Testis (tissue), 3 donors: Measurements from ENCODE around the gene SRXN1. TPM values are rescaled to one million over a fixed set of nuclear protein-coding genes. Genes with fewer than 3 reads are reported as not detected.
A peak's percentile ranks its signal among the peaks of the same experiment; 100 is the strongest.

Experiments used
- DNase-seq: peaks from one replicate; pipeline ENCODE4 v3.0.0-alpha.2; 2019
- H3K27ac ChIP-seq, 2 donors: fragments of 200-600 bp; sonication (generic); one replicate each; pipeline ENCODE4 v1.5.1; 2019
- H3K27me3 ChIP-seq: fragments of 200-600 bp; sonication (generic); one replicate; pipeline ENCODE4 v1.5.1; 2019
- H3K36me3 ChIP-seq: fragments of 200-600 bp; sonication (generic); one replicate; pipeline ENCODE4 v1.5.1; 2017; ENCODE audit warnings: low read depth; ENCODE audit errors: missing control alignments
- H3K4me1 ChIP-seq: fragments of 200-600 bp; sonication (generic); one replicate; pipeline ENCODE4 v1.5.1; 2019
- H3K4me3 ChIP-seq, 2 donors: fragments of 200-600 bp; sonication (generic); one replicate each; pipeline ENCODE4 v1.5.1; 2017 to 2019
- H3K9me3 ChIP-seq: fragments of 200-600 bp; sonication (generic); one replicate; pipeline ENCODE4 v1.5.1; 2017
- POLR2A ChIP-seq: fragments of 450-650 bp; IDR thresholded peaks from one replicate; pipeline ENCODE4 v1.6.1; 2017; ENCODE audit warnings: antibody characterized with exemption, mild to moderate bottlenecking, moderate library complexity
- WGBS, 2 donors: methylation state at CpG; one replicate each; pipeline ENCODE4 v1.1.5; 2018; 5-methylcytosine and 5-hydroxymethylcytosine counted together
- intact Hi-C: fragments of 100-400 bp; cut with DNase I; formaldehyde crosslinking; loops from one replicate; pipeline ENCODE4 v1.15.1; 2023; ENCODE audit warnings: low total_unique reads
- polyA plus RNA-seq: library from polyadenylated mRNA; stranded (reverse); fragments of 350-450 nt; fragmentation: Illumina TruSeq; extraction: RNeasy Lipid Tissue Mini Kit (QIAGEN cat#74804); gene quantifications from one replicate; pipeline ENCODE4 v1.2.3, GENCODE V29; 2014; ENCODE audit warnings: low read depth, low replicate concordance; ENCODE audit not compliant: insufficient read depth
- total RNA-seq, 2 donors: library from RNA; depleted of rRNA; stranded (reverse); fragments of >200 nt; gene quantifications; one replicate each; pipeline ENCODE4 v1.2.3, GENCODE V29; 2016
- TF ChIP-seq, protein P1 (sequence below), 3 experiments: fragments of 450-650 bp in 2 of 3; fragments of 200-600 bp in 1 of 3; sonication (generic) in 1 of 3; IDR thresholded peaks; one replicate each; pipeline ENCODE4 v1.5.1; 2016 to 2019; ENCODE audit warnings: antibody characterized with exemption in 3 of 3, mild to moderate bottlenecking in 2 of 3, moderate library complexity in 1 of 3

Gene SRXN1
- total and polyA plus RNA-seq, 3 donors from 2014 or later: 20.6 to 29.8 (median 26.9) TPM

DNA sequence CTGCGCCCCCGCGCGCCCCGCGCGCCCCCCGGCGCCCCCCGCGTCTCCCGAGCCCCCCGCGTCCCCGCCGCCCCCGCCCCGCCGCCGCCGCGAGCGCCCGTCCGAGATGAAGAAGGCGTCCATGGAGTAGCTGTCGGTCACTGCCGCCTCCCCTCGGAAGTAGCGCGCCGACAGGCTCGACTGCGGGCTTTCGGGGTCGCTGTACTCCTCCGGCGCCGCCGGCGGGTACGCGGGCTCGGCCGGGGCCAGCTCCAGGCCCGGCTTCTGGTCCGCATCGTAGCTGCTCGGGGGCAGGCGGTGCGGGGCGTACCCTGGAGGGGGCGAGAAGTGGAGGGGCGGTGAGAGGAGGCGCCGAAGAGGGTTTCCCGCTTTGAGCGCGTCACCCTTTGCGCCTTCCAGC lies 11.2 kb upstream of the SRXN1 start:
- intact Hi-C loops: no loop called here
- Histone ChIP-seq H3K36me3 (no peaks in the 10 kb centered on the region), H3K27ac (no peak overlapping the region), H3K4me1 (peaks cover 3% of the 10 kb centered on the region), H3K9me3 (no peaks in the 10 kb centered on the region), H3K27me3 (no peaks in the 10 kb centered on the region), H3K4me3 (peak overlapping the region in 1 of 2 donors; percentile 41)
- WGBS, 2 donors: 7% methylated on average over 21 of the region's 60 CpGs; no CpG with 5 or more reads in 1 of the 2 donors
- TF ChIP-seq, protein P1, sequence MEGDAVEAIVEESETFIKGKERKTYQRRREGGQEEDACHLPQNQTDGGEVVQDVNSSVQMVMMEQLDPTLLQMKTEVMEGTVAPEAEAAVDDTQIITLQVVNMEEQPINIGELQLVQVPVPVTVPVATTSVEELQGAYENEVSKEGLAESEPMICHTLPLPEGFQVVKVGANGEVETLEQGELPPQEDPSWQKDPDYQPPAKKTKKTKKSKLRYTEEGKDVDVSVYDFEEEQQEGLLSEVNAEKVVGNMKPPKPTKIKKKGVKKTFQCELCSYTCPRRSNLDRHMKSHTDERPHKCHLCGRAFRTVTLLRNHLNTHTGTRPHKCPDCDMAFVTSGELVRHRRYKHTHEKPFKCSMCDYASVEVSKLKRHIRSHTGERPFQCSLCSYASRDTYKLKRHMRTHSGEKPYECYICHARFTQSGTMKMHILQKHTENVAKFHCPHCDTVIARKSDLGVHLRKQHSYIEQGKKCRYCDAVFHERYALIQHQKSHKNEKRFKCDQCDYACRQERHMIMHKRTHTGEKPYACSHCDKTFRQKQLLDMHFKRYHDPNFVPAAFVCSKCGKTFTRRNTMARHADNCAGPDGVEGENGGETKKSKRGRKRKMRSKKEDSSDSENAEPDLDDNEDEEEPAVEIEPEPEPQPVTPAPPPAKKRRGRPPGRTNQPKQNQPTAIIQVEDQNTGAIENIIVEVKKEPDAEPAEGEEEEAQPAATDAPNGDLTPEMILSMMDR (IDR thresholded peaks at IDR 0.05): no peak
- TF ChIP-seq POLR2A: no peak
- no peak for DNase-seq

DNA sequence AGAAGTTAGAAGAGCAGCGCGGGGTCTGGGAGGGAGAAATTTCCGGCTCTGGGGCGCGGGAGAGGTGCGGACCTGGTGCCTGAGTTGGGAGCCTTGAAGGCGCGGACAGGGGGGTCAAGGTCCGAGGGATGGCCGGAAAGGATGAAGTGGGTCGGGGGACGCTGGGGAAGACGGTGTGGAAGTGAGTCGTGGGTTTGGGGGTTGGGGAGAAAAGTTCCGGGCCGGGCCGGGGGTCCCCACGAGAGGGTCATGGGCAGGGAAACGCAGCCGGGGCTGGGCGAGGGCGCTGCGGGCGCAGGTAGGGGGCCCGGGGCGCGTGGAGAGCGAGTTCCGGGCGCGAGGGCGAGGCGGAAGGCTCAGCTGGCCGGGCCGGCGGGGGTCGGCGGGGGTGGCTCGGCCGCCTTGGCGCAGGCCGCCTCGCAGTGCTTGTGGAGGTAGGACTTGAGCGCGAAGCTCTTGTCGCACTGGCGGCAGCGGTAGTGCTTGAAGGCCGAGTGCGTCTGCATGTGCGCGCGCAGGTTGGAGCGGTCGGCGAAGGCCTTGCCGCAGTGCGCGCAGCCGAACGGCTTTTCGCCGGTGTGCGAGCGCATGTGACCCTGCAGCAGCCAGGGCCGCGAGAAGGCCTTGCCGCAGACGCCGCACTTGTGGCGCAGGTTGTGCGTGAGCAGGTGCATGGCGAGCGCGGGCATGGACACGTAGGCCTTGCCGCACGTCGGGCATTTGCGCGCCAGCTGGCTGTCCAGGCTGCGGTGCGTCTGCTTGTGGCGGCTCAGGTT lies 10.5 kb upstream of the SRXN1 start:
- Histone ChIP-seq H3K4me3 (peak overlapping the region in 1 of 2 donors; percentile 34), H3K9me3 (no peaks in the 10 kb centered on the region), H3K27me3 (no peaks in the 10 kb centered on the region), H3K27ac (no peak overlapping the region), H3K36me3 (no peaks in the 10 kb centered on the region), H3K4me1 (peaks cover 3% of the 10 kb centered on the region)
- intact Hi-C loops: no loop called here
- 4 to 7% methylated on average over 30 to 75 of the region's 84 CpGs for WGBS, 2 donors
- no peak for TF ChIP-seq POLR2A
- TF ChIP-seq, protein P1 (IDR thresholded peaks at IDR 0.05): no peak
- DNase-seq: peak; percentile 60

DNA sequence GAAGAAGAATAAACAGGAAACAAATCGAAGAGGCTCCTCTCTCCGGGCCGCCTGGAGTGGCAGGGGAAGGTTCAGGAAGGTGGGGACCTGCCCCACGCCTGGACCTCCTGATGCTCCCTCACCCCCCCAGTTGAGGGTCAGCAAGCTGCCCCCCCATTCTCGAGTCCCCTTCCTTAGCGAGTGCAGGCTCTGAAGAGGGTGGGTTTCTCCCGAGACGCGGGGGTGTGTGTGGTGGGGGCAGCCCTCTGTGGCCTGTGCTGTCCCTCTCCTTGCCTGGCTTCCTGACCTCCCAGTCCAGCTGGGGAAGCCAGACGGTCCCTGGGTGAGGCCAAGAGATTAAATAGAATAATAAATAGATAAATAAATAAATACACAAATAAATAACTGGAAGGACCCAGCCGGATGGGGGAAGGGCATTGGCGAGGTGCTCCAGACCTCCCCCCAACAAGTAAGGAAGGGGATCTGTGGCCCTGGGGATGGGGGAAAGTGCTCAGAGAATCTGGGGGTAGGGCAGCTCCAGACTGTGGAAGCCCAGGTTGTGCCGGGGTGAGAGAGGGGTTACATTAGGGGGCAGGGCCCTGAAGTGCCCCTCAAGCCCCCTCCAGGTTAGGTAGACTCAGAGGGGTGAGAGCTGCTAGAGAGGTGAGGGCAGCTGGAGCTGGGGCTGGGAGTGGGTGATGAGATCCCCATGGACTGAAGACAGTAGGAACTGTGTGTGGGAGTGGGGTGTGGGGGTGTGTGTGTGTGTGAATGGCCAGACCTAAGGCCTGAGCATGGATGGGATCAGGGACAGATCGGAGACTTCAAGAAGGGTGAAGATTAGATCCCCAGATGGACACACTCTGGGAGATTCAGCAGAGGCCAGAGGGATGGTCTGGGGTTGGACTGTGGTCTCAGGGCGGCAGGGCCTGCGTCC lies 9.5 kb upstream of the SRXN1 start:
- intact Hi-C loops: no loop called here
- 17 to 18% methylated on average over 13 to 16 of the region's 16 CpGs for WGBS, 2 donors
- TF ChIP-seq, protein P1 (IDR thresholded peaks at IDR 0.05): no peak
- no peak for TF ChIP-seq POLR2A
- H3K4me3 ChIP-seq: no peak overlapping the region
- no peaks in the 10 kb centered on the region for H3K9me3 ChIP-seq
- DNase-seq: no peak
- peaks cover 3% of the 10 kb centered on the region for H3K4me1 ChIP-seq
- no peaks in the 10 kb centered on the region for H3K27me3 ChIP-seq
- no peaks in the 10 kb centered on the region for H3K36me3 ChIP-seq
- H3K27ac ChIP-seq: no peak overlapping the region

DNA sequence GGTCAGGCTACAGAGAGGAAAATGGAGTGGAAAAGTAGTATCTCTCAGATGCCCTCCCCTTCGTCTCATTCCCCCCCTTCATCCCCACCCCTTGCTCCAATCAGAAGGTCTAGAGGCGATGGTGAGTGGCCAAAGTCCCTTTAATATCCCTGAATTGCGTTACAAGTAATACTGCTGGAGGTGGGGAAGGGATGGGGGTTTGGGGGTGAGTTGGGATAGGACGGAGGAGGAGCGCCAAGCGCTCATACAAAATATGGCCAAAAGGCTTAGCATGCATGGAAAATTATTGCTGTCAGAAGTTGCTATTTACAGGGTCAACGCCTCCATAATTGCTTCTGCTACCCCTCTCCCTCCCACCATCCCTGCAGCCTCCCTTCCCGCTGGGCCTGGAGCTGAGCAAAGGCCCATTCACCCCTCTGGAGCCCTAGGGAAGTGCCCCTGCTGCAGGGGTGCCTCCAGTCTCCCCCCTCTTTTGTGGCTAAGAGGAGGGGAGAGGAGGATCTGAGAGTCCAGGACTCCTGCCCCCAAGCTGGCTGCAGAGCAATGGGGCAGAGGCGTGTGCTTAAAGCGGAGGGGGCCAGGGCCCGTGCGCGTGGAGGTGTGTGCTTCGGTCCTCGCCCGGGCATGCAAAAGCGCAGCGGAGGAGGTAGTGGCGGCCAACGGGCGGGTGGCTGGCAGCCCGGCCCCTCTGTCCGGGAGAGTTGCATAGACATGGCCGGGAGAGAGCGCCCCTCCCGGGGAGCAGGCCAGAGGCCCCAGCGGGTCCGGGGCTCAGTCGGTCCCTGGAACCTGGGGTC lies 8.7 kb upstream of the SRXN1 start:
- DNase-seq: no peak
- Histone ChIP-seq H3K4me1 (peaks cover 3% of the 10 kb centered on the region), H3K27me3 (no peaks in the 10 kb centered on the region), H3K36me3 (no peaks in the 10 kb centered on the region), H3K4me3 (no peak overlapping the region), H3K9me3 (no peaks in the 10 kb centered on the region), H3K27ac (no peak overlapping the region)
- no peak for TF ChIP-seq POLR2A
- TF ChIP-seq, protein P1 (IDR thresholded peaks at IDR 0.05): no peak
- 12 to 14% methylated on average over 28 of the region's 29 CpGs for WGBS, 2 donors
- intact Hi-C loops: no loop called here
